Hepatocyte (in vitro differentiated cells): ENCODE data around the gene MYL4. TPM values are rescaled to one million over a fixed set of nuclear protein-coding genes. Genes with fewer than 3 reads are reported as not detected.
"Not testable (repeated sequence)": the region's sequence is repeated elsewhere in the genome, so short reads cannot be mapped to it uniquely, and the experiment has no call there.

Source experiments
- DNase-seq: peaks from one replicate; pipeline ENCODE4 v3.0.0-alpha.2; 2016; ENCODE audit warnings: low spot score
- H2AFZ ChIP-seq: fragments of 200-600 bp; sonication (generic); 2 replicates; pipeline ENCODE4 v1.6.0; 2016; ENCODE audit warnings: antibody characterized with exemption, mild to moderate bottlenecking
- H3K27ac ChIP-seq: fragments of 200-600 bp; sonication (generic); 2 replicates; pipeline ENCODE4 v1.5.1; 2016; ENCODE audit warnings: mild to moderate bottlenecking
- H3K27me3 ChIP-seq: fragments of 200-600 bp; sonication (generic); 2 replicates; pipeline ENCODE4 v1.6.1; 2016
- H3K36me3 ChIP-seq: fragments of 200-600 bp; sonication (generic); replicated peaks from 2 replicates; pipeline ENCODE4 v1.5.1; 2016; ENCODE audit warnings: low read depth; ENCODE audit not compliant: insufficient read depth
- H3K4me1 ChIP-seq: fragments of 200-600 bp; sonication (generic); 2 replicates; pipeline ENCODE4 v1.5.1; 2016; ENCODE audit warnings: mild to moderate bottlenecking, moderate library complexity; ENCODE audit not compliant: insufficient read depth
- H3K4me2 ChIP-seq: fragments of 200-600 bp; sonication (generic); 2 replicates; pipeline ENCODE4 v1.6.0; 2016
- H3K4me3 ChIP-seq: fragments of 200-600 bp; sonication (generic); 2 replicates; pipeline ENCODE4 v1.5.1; 2016; ENCODE audit warnings: mild to moderate bottlenecking
- H3K79me2 ChIP-seq: fragments of 200-600 bp; sonication (generic); 2 replicates; pipeline ENCODE4 v1.6.0; 2017; ENCODE audit warnings: mild to moderate bottlenecking
- H3K9me2 ChIP-seq: fragments of 200-600 bp; sonication (generic); replicated peaks from 2 replicates; pipeline ENCODE4 v1.6.0; 2017; ENCODE audit warnings: mild to moderate bottlenecking; ENCODE audit not compliant: insufficient read depth
- H3K9me3 ChIP-seq: fragments of 200-600 bp; sonication (generic); 2 replicates; pipeline ENCODE4 v1.5.1; 2016; ENCODE audit warnings: low read depth, mild to moderate bottlenecking
- H4K20me1 ChIP-seq: fragments of 200-600 bp; sonication (generic); 2 replicates; pipeline ENCODE4 v1.6.0; 2016; ENCODE audit warnings: mild to moderate bottlenecking; ENCODE audit not compliant: insufficient read depth, poor library complexity, severe bottlenecking
- CTCF ChIP-seq: fragments of 200-600 bp; sonication (generic); IDR thresholded peaks from 2 replicates; pipeline ENCODE4 v1.5.1; 2016; ENCODE audit warnings: antibody characterized with exemption, mild to moderate bottlenecking; ENCODE audit not compliant: poor library complexity
- EZH2 ChIP-seq: fragments of 200-600 bp; sonication (generic); IDR thresholded peaks from 2 replicates; pipeline ENCODE4 v1.6.1; 2016; ENCODE audit warnings: antibody characterized with exemption, mild to moderate bottlenecking, borderline replicate concordance
- EZH2phosphoT487 ChIP-seq: fragments of 200-600 bp; sonication (generic); IDR thresholded peaks from one replicate; pipeline ENCODE4 v1.6.1; 2018; ENCODE audit warnings: antibody characterized with exemption, mild to moderate bottlenecking, low read depth, moderate library complexity; ENCODE audit not compliant: unreplicated experiment, severe bottlenecking
- WGBS: methylation state at CpG from one replicate; pipeline ENCODE4 v1.1.6; 2016; ENCODE audit warnings: low lambda C conversion rate; ENCODE audit errors: missing lambda C conversion rate; 5-methylcytosine and 5-hydroxymethylcytosine counted together
- polyA plus RNA-seq: library from polyadenylated mRNA; unstranded; fragments of >200 nt; fragmentation: Nextera tagmentation; extraction: Ambion mirVana; gene quantifications from 2 replicates; pipeline ENCODE4 v1.2.1, GENCODE V29; 2016
- total RNA-seq: library from RNA; depleted of rRNA; stranded (reverse); fragments of >200 nt; gene quantifications from 2 replicates; pipeline ENCODE4 v1.2.3, GENCODE V29; 2014

The MYL4 gene
- total and polyA plus RNA-seq, 2 experiments from 2014 or later: 10.2 to 28.6 TPM

- 93% methylated on average over 2 of the region's 2 CpGs for WGBS
- Histone ChIP-seq H3K9me3 (no peaks in the 10 kb centered on the region), H3K27me3 (no peaks in the 10 kb centered on the region), H4K20me1 (peaks cover 43% of the 10 kb centered on the region), H3K4me2 (no peak overlapping the region), H3K4me3 (no peak overlapping the region), H3K27ac (no peak overlapping the region), H3K79me2 (peaks cover 87% of the 10 kb centered on the region), H3K36me3 (no peaks in the 10 kb centered on the region), H2AFZ (no peak overlapping the region), H3K9me2 (no peaks in the 10 kb centered on the region), H3K4me1 (no peaks in the 10 kb centered on the region)
- no peak for TF ChIP-seq EZH2
- TF ChIP-seq EZH2phosphoT487: no peak
- TF ChIP-seq CTCF: no peak
- DNase-seq: no peak
These were observed 36.2 kb upstream of the MYL4 start for GRCh38 chr17:47172696-47173565.

DNA sequence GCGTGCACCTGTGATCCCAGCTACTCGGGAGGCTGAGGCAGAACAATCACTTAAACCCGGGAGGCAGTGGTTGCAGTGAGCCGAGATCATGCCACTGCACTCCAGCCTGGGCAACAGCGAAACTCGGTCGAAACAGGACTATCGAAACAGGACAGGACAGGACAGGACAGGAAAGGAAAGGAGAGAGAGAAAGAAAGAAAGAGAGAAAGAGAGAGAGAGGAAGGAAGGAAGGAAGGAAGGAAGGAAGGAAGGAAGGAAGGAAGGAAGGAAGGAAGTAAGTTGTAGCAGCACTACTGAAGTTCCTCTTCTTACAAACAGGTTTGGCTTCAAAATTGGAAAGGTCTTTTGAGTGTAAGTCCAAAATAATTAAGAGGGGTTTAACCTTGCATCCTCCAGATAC, 34.3 kb upstream of the MYL4 start:
- H3K4me1 ChIP-seq, H3K9me2 ChIP-seq, H3K27me3 ChIP-seq, H3K9me3 ChIP-seq, H2AFZ ChIP-seq, H3K4me3 ChIP-seq, DNase-seq, H3K36me3 ChIP-seq, H3K27ac ChIP-seq, H3K4me2 ChIP-seq: not testable (repeated sequence)
- WGBS: 98% methylated on average over 8 of the region's 8 CpGs
- H4K20me1 ChIP-seq: peaks cover 50% of the 10 kb centered on the region
- H3K79me2 ChIP-seq: peaks cover 95% of the 10 kb centered on the region

GRCh38 chr17:47176389-47176826, 32.7 kb upstream of the MYL4 start:
- peaks cover 95% of the 10 kb centered on the region for H3K79me2 ChIP-seq
- no peak overlapping the region for H3K4me2 ChIP-seq
- WGBS: 84% methylated on average over 2 of the region's 2 CpGs
- H3K27me3 ChIP-seq: no peaks in the 10 kb centered on the region
- H3K4me1 ChIP-seq: no peaks in the 10 kb centered on the region
- H3K4me3 ChIP-seq: no peak overlapping the region
- H2AFZ ChIP-seq: no peak overlapping the region
- no peaks in the 10 kb centered on the region for H3K9me2 ChIP-seq
- TF ChIP-seq EZH2phosphoT487: no peak
- TF ChIP-seq CTCF: no peak
- no peak for TF ChIP-seq EZH2
- no peak overlapping the region for H3K27ac ChIP-seq
- no peak for DNase-seq
- H3K36me3 ChIP-seq: no peaks in the 10 kb centered on the region
- no peaks in the 10 kb centered on the region for H3K9me3 ChIP-seq
- peaks cover 41% of the 10 kb centered on the region for H4K20me1 ChIP-seq

- no peak for DNase-seq
These were observed 31.9 kb upstream of the MYL4 start for GRCh38 chr17:47177261-47177660.

More at GRCh38 chr17:47177261-47177660, 31.9 kb upstream of the MYL4 start:
- peaks cover 40% of the 10 kb centered on the region for H4K20me1 ChIP-seq
- no peak overlapping the region for H3K27ac ChIP-seq
- peaks cover 95% of the 10 kb centered on the region for H3K79me2 ChIP-seq
- no peaks in the 10 kb centered on the region for H3K9me2 ChIP-seq
- no peaks in the 10 kb centered on the region for H3K9me3 ChIP-seq
- H3K36me3 ChIP-seq: no peaks in the 10 kb centered on the region
- H3K4me2 ChIP-seq: no peak overlapping the region
- TF ChIP-seq EZH2phosphoT487: no peak
- no peak for TF ChIP-seq EZH2
- TF ChIP-seq CTCF: no peak
- WGBS: 98% methylated on average over 7 of the region's 7 CpGs
- no peak overlapping the region for H2AFZ ChIP-seq
- no peaks in the 10 kb centered on the region for H3K4me1 ChIP-seq
- no peaks in the 10 kb centered on the region for H3K27me3 ChIP-seq
- H3K4me3 ChIP-seq: no peak overlapping the region
